Fibroblast of lung (primary cell): ENCODE results near the gene RPAP3.

Experiments
- EZH2 ChIP-seq: IDR thresholded peaks from 2 replicates; pipeline ENCODE4 v1.5.1; 2012; ENCODE audit warnings: low read length, control low read depth, mild to moderate bottlenecking; ENCODE audit errors: missing control alignments
- TF ChIP-seq, protein P1 (sequence below), 2 donors: IDR thresholded peaks in 1 of 2; conservative IDR thresholded peaks in 1 of 2; 1 replicate in 1 of 2; 2 replicates in 1 of 2; pipeline ENCODE4 v1.5.1; 2011 to 2012; ENCODE audit warnings: low read length in 2 of 2, control low read depth in 1 of 2, inconsistent platforms in 1 of 2, low read depth in 1 of 2, mild to moderate bottlenecking in 1 of 2

DNA sequence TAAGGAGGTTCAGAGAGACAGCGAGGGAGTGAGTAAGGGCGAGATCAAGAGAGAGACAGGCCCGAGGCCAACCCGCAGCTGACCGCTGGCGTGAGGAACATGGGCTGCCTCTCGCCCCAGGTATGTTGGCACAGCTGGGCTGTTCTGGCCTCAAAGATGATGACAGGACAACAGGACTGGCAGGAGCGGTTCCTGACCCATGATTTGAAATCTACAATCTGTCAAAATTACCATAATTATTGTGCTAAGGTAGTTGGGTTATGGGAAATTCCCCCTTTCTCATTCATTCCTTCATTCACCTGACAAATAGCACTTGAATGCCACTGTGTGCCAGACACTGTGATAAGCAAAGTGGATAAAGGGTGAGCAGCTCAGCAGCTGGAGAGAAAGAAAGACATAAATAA lies 24.5 kb upstream of the RPAP3 start:
- TF ChIP-seq, protein P1, sequence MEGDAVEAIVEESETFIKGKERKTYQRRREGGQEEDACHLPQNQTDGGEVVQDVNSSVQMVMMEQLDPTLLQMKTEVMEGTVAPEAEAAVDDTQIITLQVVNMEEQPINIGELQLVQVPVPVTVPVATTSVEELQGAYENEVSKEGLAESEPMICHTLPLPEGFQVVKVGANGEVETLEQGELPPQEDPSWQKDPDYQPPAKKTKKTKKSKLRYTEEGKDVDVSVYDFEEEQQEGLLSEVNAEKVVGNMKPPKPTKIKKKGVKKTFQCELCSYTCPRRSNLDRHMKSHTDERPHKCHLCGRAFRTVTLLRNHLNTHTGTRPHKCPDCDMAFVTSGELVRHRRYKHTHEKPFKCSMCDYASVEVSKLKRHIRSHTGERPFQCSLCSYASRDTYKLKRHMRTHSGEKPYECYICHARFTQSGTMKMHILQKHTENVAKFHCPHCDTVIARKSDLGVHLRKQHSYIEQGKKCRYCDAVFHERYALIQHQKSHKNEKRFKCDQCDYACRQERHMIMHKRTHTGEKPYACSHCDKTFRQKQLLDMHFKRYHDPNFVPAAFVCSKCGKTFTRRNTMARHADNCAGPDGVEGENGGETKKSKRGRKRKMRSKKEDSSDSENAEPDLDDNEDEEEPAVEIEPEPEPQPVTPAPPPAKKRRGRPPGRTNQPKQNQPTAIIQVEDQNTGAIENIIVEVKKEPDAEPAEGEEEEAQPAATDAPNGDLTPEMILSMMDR (conservative IDR thresholded peaks at IDR 0.05 in 1 of 2, IDR thresholded peaks at IDR 0.05 in 1 of 2; ENCODE audit: low read depth in 1 of 2, low read length in 2 of 2): no peak
- TF ChIP-seq EZH2: no peak
